Neutrophil (primary cell): ENCODE measurements around the gene TUBB2B.

Source experiments
- H3K27ac ChIP-seq: fragments of 200-600 bp; sonication (generic); 2 replicates; pipeline ENCODE4 v1.5.1; 2016; ENCODE audit warnings: mild to moderate bottlenecking, moderate library complexity
- H3K27me3 ChIP-seq: fragments of 200-600 bp; sonication (generic); 2 replicates; pipeline ENCODE4 v1.6.0; 2016; ENCODE audit warnings: mild to moderate bottlenecking
- H3K36me3 ChIP-seq: fragments of 200-600 bp; sonication (generic); 2 replicates; pipeline ENCODE4 v1.5.1; 2017
- H3K4me1 ChIP-seq, 2 experiments: fragments of 200-600 bp in 1 of 2; sonication (generic) in 1 of 2; 1 replicate in 1 of 2; 2 replicates in 1 of 2; pipeline versions ENCODE4 v1.5.1 to v1.6.1; 2013 to 2016; ENCODE audit warnings: low read depth in 1 of 2, low read length in 1 of 2, mild to moderate bottlenecking in 1 of 2, moderate library complexity in 1 of 2; ENCODE audit not compliant: control insufficient read depth in 1 of 2, insufficient read depth in 1 of 2
- H3K4me3 ChIP-seq, 2 experiments: fragments of 200-600 bp in 1 of 2; sonication (generic) in 1 of 2; 1 replicate in 1 of 2; 2 replicates in 1 of 2; pipeline ENCODE4 v1.5.1; 2013 to 2016; ENCODE audit warnings: low read depth in 1 of 2, low read length in 1 of 2, mild to moderate bottlenecking in 1 of 2, moderate library complexity in 1 of 2
- H3K9me3 ChIP-seq: fragments of 200-600 bp; sonication (generic); 2 replicates; pipeline ENCODE4 v1.5.1; 2016
- TF ChIP-seq, protein P1 (sequence below): fragments of 200-600 bp; sonication (generic); IDR thresholded peaks from 2 replicates; pipeline ENCODE4 v1.5.1; 2016; ENCODE audit warnings: antibody characterized with exemption

The TUBB2B gene

DNA sequence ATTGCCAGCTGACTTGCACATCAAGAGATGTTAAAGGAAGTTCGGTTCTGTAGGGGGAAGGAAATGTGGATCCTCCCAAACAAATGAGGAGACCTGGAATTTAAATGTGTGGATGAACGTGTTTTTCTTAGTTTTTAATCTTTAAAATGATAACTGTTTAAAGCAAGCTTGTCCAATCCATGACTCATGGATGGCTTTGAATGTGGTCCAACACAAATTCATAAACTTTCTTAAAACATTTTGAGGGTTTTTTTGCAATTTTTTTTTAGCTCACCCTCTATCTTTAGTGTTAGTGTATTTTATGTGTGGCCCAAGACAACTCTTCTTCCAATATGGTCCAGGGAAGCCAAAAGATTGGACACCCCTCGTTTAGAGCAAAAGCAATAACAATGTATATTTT, 12.6 kb downstream of the TUBB2B start:
- TF ChIP-seq, protein P1, sequence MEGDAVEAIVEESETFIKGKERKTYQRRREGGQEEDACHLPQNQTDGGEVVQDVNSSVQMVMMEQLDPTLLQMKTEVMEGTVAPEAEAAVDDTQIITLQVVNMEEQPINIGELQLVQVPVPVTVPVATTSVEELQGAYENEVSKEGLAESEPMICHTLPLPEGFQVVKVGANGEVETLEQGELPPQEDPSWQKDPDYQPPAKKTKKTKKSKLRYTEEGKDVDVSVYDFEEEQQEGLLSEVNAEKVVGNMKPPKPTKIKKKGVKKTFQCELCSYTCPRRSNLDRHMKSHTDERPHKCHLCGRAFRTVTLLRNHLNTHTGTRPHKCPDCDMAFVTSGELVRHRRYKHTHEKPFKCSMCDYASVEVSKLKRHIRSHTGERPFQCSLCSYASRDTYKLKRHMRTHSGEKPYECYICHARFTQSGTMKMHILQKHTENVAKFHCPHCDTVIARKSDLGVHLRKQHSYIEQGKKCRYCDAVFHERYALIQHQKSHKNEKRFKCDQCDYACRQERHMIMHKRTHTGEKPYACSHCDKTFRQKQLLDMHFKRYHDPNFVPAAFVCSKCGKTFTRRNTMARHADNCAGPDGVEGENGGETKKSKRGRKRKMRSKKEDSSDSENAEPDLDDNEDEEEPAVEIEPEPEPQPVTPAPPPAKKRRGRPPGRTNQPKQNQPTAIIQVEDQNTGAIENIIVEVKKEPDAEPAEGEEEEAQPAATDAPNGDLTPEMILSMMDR, result no peak
- peaks cover 90% of the 10 kb centered on the region for H3K27me3 ChIP-seq
- no peak overlapping the region for H3K4me3 ChIP-seq
- no peaks in the 10 kb centered on the region for H3K36me3 ChIP-seq
- no peak overlapping the region for H3K27ac ChIP-seq
- H3K9me3 ChIP-seq, result no peaks in the 10 kb centered on the region
- no peaks in the 10 kb centered on the region for H3K4me1 ChIP-seq

DNA sequence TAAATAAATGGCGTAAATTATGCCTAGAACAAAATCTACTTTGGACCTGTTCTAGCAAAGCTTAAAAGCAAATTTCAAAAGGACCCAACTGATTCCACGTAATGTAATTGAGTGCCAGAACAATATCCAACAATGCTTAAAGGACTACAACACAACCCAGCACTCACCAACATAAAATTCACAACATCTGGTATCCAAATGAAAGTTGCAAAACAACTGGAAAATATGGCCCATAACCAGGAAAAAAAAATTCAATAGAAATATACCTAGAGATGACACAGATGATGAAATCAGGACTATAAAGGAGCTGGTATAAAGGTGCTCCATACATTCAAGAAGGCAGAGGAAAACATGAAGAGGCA, 14.1 kb downstream of the TUBB2B start:
- TF ChIP-seq, protein P1, result no peak
- no peaks in the 10 kb centered on the region for H3K36me3 ChIP-seq
- H3K4me3 ChIP-seq, result no peak overlapping the region
- H3K27me3 ChIP-seq, result peaks cover 90% of the 10 kb centered on the region
- H3K27ac ChIP-seq, result no peak overlapping the region
- H3K9me3 ChIP-seq, result no peaks in the 10 kb centered on the region
- H3K4me1 ChIP-seq, result no peaks in the 10 kb centered on the region

DNA sequence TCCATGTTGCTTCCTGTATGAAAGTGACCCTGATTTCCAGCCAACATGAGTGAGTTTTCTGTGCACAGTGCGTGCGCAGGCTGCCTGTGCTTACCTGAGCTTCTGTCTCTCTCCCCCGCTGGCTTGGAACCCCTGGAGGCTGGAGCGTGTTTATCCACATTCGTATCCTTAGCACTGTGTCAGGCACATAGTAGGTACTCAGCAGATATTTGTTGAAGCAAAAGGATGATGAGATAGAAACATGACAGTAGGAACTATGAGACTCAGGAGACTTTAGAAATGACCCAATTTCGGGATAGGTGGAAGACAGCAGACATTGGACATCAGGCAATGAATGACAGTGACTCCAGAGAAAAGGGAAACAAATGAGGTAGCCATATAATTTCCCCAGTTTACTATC, 15.2 kb downstream of the TUBB2B start:
- TF ChIP-seq, protein P1, result no peak
- no peak overlapping the region for H3K4me3 ChIP-seq
- peaks cover 90% of the 10 kb centered on the region for H3K27me3 ChIP-seq
- H3K9me3 ChIP-seq, result no peaks in the 10 kb centered on the region
- H3K36me3 ChIP-seq, result no peaks in the 10 kb centered on the region
- no peaks in the 10 kb centered on the region for H3K4me1 ChIP-seq
- H3K27ac ChIP-seq, result no peak overlapping the region

DNA sequence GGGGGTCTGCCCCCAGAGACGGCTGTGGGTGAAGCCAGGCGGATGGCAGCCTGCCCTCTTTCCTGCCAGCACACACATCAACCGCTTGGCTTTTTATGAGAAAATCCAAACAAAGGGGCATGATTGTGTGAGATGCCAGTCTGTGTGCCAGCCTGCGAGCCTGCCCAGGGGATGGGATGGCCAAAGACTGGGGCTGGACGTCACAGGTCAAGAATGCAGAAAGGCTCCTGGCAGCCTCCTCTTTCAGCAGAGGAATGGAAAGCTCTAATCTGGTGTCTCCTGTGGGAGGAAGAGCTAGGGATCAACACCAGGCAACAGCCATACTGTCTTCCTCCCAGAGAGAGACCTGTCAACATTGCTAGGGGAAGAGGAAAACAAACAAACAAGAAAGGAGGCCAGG, 15.8 kb downstream of the TUBB2B start:
- H3K27me3 ChIP-seq, result peaks cover 91% of the 10 kb centered on the region
- no peak overlapping the region for H3K27ac ChIP-seq
- H3K9me3 ChIP-seq, result no peaks in the 10 kb centered on the region
- H3K36me3 ChIP-seq, result no peaks in the 10 kb centered on the region
- TF ChIP-seq, protein P1, result no peak
- no peaks in the 10 kb centered on the region for H3K4me1 ChIP-seq
- H3K4me3 ChIP-seq, result no peak overlapping the region

DNA sequence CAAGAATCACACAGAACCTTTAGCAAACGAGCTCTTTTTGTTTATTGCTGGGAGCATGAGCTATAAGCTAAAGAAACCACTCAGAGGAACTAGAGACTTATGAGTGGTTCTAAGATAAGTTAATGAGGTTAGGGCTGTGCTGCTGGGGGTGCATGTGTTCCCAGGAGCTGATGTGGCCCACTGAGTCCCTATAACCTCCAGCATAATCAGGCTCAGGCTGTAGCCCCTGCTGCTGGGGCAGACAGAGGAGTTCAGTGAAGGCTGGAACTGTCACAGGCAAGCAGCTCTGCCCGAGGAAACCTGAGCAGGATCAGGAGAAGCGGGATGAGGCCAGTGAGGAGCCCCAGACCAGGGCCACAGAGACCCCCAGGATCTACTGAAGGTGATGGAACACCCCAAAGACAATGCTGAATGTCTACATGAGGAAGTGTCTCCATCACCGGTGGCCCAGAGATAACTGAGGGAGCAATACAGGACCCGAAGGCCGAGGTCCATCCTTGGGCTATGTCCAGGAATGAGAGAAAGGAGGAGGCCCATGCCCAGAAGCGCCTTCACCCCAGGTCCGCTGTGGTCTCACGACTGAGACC, 17.3 kb downstream of the TUBB2B start:
- Histone ChIP-seq H3K27me3 (peaks cover 84% of the 10 kb centered on the region), H3K36me3 (no peaks in the 10 kb centered on the region), H3K27ac (no peak overlapping the region), H3K4me3 (no peak overlapping the region), H3K9me3 (no peaks in the 10 kb centered on the region), H3K4me1 (no peaks in the 10 kb centered on the region)
- TF ChIP-seq, protein P1, result no peak
